RWPE2 (cell line): ENCODE measurements around the gene WNT1.

Source experiments
- ATAC-seq: fragments of 200-7000 bp; cut with Tn5 transposase; 3 replicates; pipeline ENCODE4 v1.9.1; 2021; ENCODE audit warnings: low read depth
- DNase-seq: peaks from one replicate; pipeline ENCODE4 v3.0.0-alpha.2; 2020; ENCODE audit warnings: low spot score
- H3K27ac ChIP-seq: fragments of 450-650 bp; 2 replicates; pipeline ENCODE4 v1.5.1; 2017; ENCODE audit warnings: mild to moderate bottlenecking; ENCODE audit not compliant: poor library complexity, severe bottlenecking
- H3K27me3 ChIP-seq: fragments of 250-450 bp; sonication (Bioruptor Pico); 2 replicates; pipeline ENCODE4 v1.5.1; 2021; ENCODE audit warnings: mild to moderate bottlenecking, moderate library complexity; ENCODE audit not compliant: insufficient read depth, poor library complexity, severe bottlenecking
- H3K36me3 ChIP-seq: fragments of 250-450 bp; sonication (Bioruptor Pico); 2 replicates; pipeline ENCODE4 v1.5.1; 2020; ENCODE audit warnings: low read depth, mild to moderate bottlenecking, moderate library complexity
- H3K4me1 ChIP-seq: fragments of 250-450 bp; sonication (Bioruptor Pico); 2 replicates; pipeline ENCODE4 v1.5.1; 2021; ENCODE audit warnings: mild to moderate bottlenecking, moderate library complexity; ENCODE audit not compliant: insufficient read depth, poor library complexity, severe bottlenecking
- H3K4me3 ChIP-seq: fragments of 250-450 bp; sonication (Bioruptor Pico); 2 replicates; pipeline ENCODE4 v1.5.1; 2021; ENCODE audit warnings: mild to moderate bottlenecking, moderate library complexity; ENCODE audit not compliant: severe bottlenecking
- H3K9me3 ChIP-seq: fragments of 250-450 bp; sonication (Bioruptor Pico); 2 replicates; pipeline ENCODE4 v1.5.1; 2021; ENCODE audit warnings: mild to moderate bottlenecking, moderate library complexity; ENCODE audit not compliant: severe bottlenecking
- CTCF ChIP-seq: fragments of 450-650 bp; IDR thresholded peaks from one replicate; pipeline ENCODE4 v1.5.1; 2017; ENCODE audit warnings: mild to moderate bottlenecking, moderate library complexity; ENCODE audit not compliant: poor library complexity, severe bottlenecking

Gene WNT1

GRCh38 chr12:48978291-48978740, at the start of gene WNT1:
TSS of gene WNT1 (plus strand) at chr12:48978322. CDS start at chr12:48978651, 329 bp downstream.
- H3K4me3 ChIP-seq: no peak within 1 kb of the TSS
- H3K4me1 ChIP-seq: no peaks in the 10 kb centered on the region
- H3K27me3 ChIP-seq: peaks cover 69% of the 10 kb centered on the region
- H3K27ac ChIP-seq: no peak within 1 kb of the TSS
- no peak for DNase-seq
- TF ChIP-seq CTCF: peak; percentile 47
- H3K36me3 ChIP-seq: no peaks in the 10 kb centered on the region
- no peaks in the 10 kb centered on the region for H3K9me3 ChIP-seq
- ATAC-seq: peak; percentile 37; the same call in 2 of the 3 replicates

DNA sequence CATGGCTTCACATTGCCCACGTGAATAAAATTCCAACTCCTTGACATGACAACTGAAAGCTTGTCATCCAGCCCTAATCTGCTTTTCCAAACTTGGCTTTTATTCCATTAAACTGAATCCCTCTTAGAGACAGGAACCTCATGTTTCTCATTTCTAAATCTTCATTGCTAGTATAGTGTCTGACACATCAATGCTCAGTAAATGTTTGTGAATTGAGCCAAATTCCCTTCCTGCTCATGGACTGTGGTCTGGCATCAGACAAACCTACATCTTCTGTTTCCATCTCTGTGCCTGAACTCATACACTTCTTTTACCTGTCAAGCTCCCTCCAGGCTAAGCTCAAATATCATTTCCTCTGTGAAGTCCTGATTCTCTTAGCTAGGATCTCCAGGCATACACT, 48.6 kb upstream of the WNT1 start:
- no peaks in the 10 kb centered on the region for H3K4me1 ChIP-seq

DNA sequence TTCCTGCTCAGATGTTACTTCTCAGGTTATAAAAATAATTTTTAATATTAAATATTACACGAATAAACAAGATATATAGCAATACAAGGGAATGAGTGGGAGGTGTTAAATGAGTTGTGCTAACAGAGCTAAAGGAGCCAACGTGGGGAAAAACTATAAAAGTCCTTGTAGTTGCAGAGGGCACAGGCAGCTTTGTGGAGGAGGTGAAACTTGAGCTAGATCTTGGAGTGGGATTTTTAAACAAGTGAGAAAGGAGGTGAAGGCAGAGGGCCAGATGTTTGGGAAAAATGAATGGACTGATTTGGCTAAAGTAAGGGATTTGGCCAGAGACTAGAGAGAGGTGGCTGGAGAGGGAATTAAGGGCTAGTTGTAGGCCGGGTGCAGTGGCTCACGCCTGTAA, 47.6 kb upstream of the WNT1 start:
- Histone ChIP-seq H3K27me3 (no peaks in the 10 kb centered on the region), H3K4me3 (no peak overlapping the region), H3K9me3 (no peaks in the 10 kb centered on the region), H3K36me3 (peaks cover 57% of the 10 kb centered on the region), H3K27ac (no peak overlapping the region), H3K4me1 (no peaks in the 10 kb centered on the region)
- ATAC-seq (no peak), DNase-seq (no peak)
- no peak for TF ChIP-seq CTCF

More for the DNA sequence above, 48.6 kb upstream of the WNT1 start:
- DNase-seq: no peak
- no peak for TF ChIP-seq CTCF
- no peak overlapping the region for H3K27ac ChIP-seq
- peaks cover 48% of the 10 kb centered on the region for H3K36me3 ChIP-seq
- H3K27me3 ChIP-seq: no peaks in the 10 kb centered on the region
- no peak overlapping the region for H3K4me3 ChIP-seq
- no peak for ATAC-seq
- H3K9me3 ChIP-seq: no peaks in the 10 kb centered on the region

GRCh38 chr12:48932878-48933277, 45.2 kb upstream of the WNT1 start:
- no peak for TF ChIP-seq CTCF
- no peak overlapping the region for H3K27ac ChIP-seq
- H3K27me3 ChIP-seq: no peaks in the 10 kb centered on the region
- peaks cover 79% of the 10 kb centered on the region for H3K36me3 ChIP-seq
- DNase-seq (no peak), ATAC-seq (no peak)
- no peaks in the 10 kb centered on the region for H3K9me3 ChIP-seq
- H3K4me1 ChIP-seq: no peaks in the 10 kb centered on the region
- H3K4me3 ChIP-seq: no peak overlapping the region

DNA sequence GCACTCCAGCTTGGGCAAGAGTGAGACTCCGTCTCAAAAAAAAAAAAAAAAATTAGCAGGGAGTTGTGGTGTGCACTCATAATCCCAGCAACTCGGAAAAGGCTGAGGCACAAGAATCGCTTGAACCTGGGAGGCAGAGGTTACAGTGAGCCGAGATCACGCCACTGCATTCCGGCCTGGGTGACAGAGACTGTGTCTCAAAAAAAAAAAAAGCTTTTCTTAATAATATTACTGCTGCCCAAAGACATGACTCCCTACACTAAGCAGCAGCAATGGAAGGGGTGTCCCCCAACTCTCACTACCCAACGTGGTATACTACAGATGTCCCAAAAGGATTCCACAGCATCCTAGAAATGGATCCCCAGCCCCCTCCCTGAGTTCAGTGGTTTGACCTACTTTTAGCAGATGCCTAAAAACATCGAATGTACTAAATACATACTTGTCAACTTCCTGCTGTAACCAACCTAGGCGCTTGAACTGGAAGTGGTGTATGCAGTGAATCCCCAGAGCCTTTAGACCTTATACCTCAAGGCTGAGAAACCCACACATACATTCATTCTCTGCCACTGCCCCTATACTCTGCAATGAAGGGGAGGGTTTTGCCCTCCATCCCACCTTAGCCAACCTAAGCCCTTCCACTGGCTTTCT, 44.3 kb upstream of the WNT1 start:
- no peak for DNase-seq
- TF ChIP-seq CTCF: no peak
- Histone ChIP-seq H3K9me3 (no peaks in the 10 kb centered on the region), H3K4me3 (no peak overlapping the region), H3K36me3 (peaks cover 79% of the 10 kb centered on the region), H3K27me3 (no peaks in the 10 kb centered on the region), H3K27ac (no peak overlapping the region), H3K4me1 (no peaks in the 10 kb centered on the region)
- ATAC-seq: no peak
